Measurements from ENCODE around the gene AFAP1L1. TPM values are rescaled to one million over a fixed set of nuclear protein-coding genes. Genes with fewer than 3 reads are reported as not detected.

AFAP1L1 gene
- total and polyA plus RNA-seq, 4 donors: 2.1 to 11.6 (median 4.0) TPM

DNA sequence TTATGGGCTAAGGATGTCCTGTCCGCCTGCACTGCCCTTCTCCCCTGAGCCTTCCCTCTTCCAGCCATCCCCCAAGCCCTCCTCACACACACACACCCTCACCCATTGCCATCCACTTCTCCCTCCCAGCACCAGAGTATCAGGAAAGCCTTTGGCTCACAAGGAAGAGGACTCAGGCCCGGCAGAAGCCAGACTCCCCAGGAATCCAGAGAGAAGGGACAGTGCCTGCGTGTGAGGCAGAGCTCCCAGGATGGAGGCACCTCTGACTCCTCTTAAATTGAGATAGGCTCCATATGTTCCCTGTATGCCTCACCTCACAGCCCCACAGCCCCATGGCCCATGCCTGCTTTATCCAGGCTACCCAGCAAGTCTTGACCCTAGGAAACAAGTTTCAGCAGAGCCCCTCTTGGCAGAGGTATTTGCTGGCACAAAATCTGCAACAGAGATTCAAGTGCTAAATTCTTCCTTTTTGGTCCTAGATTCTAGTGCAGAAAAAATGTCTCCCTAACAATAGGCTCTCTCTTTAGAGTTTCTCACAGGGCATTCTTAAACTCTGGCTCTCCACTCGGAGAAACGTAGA, 106.7 kb downstream of the AFAP1L1 start:
- no peak overlapping the region for H3K9ac ChIP-seq (ENCODE audit: low read depth in 1 of 2, low read length in 2 of 2)
- TF ChIP-seq, protein P1, sequence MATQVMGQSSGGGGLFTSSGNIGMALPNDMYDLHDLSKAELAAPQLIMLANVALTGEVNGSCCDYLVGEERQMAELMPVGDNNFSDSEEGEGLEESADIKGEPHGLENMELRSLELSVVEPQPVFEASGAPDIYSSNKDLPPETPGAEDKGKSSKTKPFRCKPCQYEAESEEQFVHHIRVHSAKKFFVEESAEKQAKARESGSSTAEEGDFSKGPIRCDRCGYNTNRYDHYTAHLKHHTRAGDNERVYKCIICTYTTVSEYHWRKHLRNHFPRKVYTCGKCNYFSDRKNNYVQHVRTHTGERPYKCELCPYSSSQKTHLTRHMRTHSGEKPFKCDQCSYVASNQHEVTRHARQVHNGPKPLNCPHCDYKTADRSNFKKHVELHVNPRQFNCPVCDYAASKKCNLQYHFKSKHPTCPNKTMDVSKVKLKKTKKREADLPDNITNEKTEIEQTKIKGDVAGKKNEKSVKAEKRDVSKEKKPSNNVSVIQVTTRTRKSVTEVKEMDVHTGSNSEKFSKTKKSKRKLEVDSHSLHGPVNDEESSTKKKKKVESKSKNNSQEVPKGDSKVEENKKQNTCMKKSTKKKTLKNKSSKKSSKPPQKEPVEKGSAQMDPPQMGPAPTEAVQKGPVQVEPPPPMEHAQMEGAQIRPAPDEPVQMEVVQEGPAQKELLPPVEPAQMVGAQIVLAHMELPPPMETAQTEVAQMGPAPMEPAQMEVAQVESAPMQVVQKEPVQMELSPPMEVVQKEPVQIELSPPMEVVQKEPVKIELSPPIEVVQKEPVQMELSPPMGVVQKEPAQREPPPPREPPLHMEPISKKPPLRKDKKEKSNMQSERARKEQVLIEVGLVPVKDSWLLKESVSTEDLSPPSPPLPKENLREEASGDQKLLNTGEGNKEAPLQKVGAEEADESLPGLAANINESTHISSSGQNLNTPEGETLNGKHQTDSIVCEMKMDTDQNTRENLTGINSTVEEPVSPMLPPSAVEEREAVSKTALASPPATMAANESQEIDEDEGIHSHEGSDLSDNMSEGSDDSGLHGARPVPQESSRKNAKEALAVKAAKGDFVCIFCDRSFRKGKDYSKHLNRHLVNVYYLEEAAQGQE (IDR thresholded peaks at IDR 0.05): no peak
- TF ChIP-seq, protein P2, sequence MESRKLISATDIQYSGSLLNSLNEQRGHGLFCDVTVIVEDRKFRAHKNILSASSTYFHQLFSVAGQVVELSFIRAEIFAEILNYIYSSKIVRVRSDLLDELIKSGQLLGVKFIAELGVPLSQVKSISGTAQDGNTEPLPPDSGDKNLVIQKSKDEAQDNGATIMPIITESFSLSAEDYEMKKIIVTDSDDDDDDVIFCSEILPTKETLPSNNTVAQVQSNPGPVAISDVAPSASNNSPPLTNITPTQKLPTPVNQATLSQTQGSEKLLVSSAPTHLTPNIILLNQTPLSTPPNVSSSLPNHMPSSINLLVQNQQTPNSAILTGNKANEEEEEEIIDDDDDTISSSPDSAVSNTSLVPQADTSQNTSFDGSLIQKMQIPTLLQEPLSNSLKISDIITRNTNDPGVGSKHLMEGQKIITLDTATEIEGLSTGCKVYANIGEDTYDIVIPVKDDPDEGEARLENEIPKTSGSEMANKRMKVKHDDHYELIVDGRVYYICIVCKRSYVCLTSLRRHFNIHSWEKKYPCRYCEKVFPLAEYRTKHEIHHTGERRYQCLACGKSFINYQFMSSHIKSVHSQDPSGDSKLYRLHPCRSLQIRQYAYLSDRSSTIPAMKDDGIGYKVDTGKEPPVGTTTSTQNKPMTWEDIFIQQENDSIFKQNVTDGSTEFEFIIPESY (IDR thresholded peaks at IDR 0.05): no peak
- TF ChIP-seq GABPA (IDR thresholded peaks at IDR 0.05 in 1 of 2, conservative IDR thresholded peaks at IDR 0.05 in 1 of 2) (no peak), YY1 (IDR thresholded peaks at IDR 0.05) (no peak), HNF4G (IDR thresholded peaks at IDR 0.05) (no peak), JUND (IDR thresholded peaks at IDR 0.05) (no peak), HNF4A (conservative IDR thresholded peaks at IDR 0.05) (no peak), EGR1 (IDR thresholded peaks at IDR 0.05; ENCODE audit: low read depth in 2 of 2) (no peak), FOXA2 (IDR thresholded peaks at IDR 0.05) (no peak), FOXA1 (IDR thresholded peaks at IDR 0.05) (no peak), NR2F2 (IDR thresholded peaks at IDR 0.05) (no peak), TAF1 (conservative IDR thresholded peaks at IDR 0.05) (no peak), RXRA (IDR thresholded peaks at IDR 0.05) (no peak), RAD21 (IDR thresholded peaks at IDR 0.05) (no peak), SP1 (IDR thresholded peaks at IDR 0.05) (no peak)
- TF ChIP-seq, protein P3, sequence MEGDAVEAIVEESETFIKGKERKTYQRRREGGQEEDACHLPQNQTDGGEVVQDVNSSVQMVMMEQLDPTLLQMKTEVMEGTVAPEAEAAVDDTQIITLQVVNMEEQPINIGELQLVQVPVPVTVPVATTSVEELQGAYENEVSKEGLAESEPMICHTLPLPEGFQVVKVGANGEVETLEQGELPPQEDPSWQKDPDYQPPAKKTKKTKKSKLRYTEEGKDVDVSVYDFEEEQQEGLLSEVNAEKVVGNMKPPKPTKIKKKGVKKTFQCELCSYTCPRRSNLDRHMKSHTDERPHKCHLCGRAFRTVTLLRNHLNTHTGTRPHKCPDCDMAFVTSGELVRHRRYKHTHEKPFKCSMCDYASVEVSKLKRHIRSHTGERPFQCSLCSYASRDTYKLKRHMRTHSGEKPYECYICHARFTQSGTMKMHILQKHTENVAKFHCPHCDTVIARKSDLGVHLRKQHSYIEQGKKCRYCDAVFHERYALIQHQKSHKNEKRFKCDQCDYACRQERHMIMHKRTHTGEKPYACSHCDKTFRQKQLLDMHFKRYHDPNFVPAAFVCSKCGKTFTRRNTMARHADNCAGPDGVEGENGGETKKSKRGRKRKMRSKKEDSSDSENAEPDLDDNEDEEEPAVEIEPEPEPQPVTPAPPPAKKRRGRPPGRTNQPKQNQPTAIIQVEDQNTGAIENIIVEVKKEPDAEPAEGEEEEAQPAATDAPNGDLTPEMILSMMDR (IDR thresholded peaks at IDR 0.05; ENCODE audit: low read depth, low read length, missing input control): no peak
- TF ChIP-seq, protein P4, sequence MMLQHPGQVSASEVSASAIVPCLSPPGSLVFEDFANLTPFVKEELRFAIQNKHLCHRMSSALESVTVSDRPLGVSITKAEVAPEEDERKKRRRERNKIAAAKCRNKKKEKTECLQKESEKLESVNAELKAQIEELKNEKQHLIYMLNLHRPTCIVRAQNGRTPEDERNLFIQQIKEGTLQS (IDR thresholded peaks at IDR 0.05): no peak
- TF ChIP-seq, protein P5, sequence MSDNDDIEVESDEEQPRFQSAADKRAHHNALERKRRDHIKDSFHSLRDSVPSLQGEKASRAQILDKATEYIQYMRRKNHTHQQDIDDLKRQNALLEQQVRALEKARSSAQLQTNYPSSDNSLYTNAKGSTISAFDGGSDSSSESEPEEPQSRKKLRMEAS (IDR thresholded peaks at IDR 0.05): no peak
- no peaks in the 10 kb centered on the region for H3K36me3 ChIP-seq (ENCODE audit: control insufficient read depth in 4 of 4, insufficient read depth in 3 of 4, low read depth in 1 of 4, low read length in 3 of 4)
- no peaks in the 10 kb centered on the region for H3K27me3 ChIP-seq (ENCODE audit: control insufficient read depth in 4 of 4, insufficient read depth in 4 of 4, low read length in 3 of 4)
- no peaks in the 10 kb centered on the region for H3K9me3 ChIP-seq (ENCODE audit: control insufficient read depth in 4 of 4, low read length in 3 of 4)
- WGBS: 73% methylated on average over 5 of the region's 5 CpGs
- H3K4me1 ChIP-seq (ENCODE audit: control insufficient read depth in 4 of 4, insufficient read depth in 4 of 4, low read length in 3 of 4): peaks cover 0 to 6% (median 0%) of the 10 kb centered on the region in 4 donors
- H3K27ac ChIP-seq (ENCODE audit: low read depth in 1 of 2, low read length in 2 of 2): no peak overlapping the region
- no peak for DNase-seq (ENCODE audit: low spot score)
- H3K4me3 ChIP-seq (ENCODE audit: low read depth in 1 of 3, low read length in 3 of 3): no peak overlapping the region

Data from liver (tissue), 9 donors.